ENCODE results near the gene BSG. TPM values are rescaled to one million over a fixed set of nuclear protein-coding genes. Genes with fewer than 3 reads are reported as not detected.

The BSG gene
- total and polyA plus RNA-seq, 9 of the 15 experiments (the other 6 are each of a cell fraction or from before 2014, with no cell fraction given) = 4.6 to 495 (median 187) TPM

DNA sequence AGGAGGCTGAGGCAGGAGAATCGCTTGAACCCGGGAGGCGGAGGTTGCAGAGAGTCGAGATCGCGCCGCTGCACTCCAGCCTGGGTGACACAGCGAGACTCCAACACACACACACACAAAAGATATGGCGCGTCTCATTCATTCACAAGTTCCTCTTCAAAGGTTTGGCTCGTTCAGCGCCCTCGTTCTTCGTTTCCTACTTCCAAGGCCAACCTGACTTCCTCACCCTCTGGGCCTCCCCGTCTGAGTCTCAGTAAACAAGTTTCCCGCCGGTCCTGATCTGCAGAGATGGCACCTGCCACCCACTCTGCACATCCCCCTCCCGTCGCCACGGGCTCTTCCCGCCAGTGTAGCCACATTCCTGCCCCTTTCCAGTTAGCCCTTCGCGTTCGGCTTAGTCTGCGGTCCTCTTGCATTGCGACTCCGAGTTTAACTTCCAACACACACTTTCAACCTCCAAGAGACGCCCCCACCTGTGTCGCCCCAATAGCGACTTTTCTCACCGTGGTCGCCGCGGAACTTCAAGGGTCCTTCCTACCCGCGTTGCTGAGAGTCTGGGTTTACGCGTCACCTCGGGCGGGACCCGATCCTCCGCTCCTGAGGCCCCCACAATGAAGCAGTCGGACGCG lies 1.3 kb upstream of the BSG start (continued):
- TF ChIP-seq, protein P1, sequence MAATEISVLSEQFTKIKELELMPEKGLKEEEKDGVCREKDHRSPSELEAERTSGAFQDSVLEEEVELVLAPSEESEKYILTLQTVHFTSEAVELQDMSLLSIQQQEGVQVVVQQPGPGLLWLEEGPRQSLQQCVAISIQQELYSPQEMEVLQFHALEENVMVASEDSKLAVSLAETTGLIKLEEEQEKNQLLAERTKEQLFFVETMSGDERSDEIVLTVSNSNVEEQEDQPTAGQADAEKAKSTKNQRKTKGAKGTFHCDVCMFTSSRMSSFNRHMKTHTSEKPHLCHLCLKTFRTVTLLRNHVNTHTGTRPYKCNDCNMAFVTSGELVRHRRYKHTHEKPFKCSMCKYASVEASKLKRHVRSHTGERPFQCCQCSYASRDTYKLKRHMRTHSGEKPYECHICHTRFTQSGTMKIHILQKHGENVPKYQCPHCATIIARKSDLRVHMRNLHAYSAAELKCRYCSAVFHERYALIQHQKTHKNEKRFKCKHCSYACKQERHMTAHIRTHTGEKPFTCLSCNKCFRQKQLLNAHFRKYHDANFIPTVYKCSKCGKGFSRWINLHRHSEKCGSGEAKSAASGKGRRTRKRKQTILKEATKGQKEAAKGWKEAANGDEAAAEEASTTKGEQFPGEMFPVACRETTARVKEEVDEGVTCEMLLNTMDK (IDR thresholded peaks at IDR 0.05; ENCODE audit: borderline replicate concordance, insufficient read depth, low read depth, low read length, poor library complexity, severe bottlenecking) = no peak
- TF ChIP-seq, protein P2, sequence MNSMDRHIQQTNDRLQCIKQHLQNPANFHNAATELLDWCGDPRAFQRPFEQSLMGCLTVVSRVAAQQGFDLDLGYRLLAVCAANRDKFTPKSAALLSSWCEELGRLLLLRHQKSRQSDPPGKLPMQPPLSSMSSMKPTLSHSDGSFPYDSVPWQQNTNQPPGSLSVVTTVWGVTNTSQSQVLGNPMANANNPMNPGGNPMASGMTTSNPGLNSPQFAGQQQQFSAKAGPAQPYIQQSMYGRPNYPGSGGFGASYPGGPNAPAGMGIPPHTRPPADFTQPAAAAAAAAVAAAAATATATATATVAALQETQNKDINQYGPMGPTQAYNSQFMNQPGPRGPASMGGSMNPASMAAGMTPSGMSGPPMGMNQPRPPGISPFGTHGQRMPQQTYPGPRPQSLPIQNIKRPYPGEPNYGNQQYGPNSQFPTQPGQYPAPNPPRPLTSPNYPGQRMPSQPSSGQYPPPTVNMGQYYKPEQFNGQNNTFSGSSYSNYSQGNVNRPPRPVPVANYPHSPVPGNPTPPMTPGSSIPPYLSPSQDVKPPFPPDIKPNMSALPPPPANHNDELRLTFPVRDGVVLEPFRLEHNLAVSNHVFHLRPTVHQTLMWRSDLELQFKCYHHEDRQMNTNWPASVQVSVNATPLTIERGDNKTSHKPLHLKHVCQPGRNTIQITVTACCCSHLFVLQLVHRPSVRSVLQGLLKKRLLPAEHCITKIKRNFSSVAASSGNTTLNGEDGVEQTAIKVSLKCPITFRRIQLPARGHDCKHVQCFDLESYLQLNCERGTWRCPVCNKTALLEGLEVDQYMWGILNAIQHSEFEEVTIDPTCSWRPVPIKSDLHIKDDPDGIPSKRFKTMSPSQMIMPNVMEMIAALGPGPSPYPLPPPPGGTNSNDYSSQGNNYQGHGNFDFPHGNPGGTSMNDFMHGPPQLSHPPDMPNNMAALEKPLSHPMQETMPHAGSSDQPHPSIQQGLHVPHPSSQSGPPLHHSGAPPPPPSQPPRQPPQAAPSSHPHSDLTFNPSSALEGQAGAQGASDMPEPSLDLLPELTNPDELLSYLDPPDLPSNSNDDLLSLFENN (IDR thresholded peaks at IDR 0.05; ENCODE audit: low read depth in 2 of 2, low read length in 2 of 2) = no peak
- TF ChIP-seq SP2 (IDR thresholded peaks at IDR 0.05; ENCODE audit: extremely low read depth, low read depth, low read length, poor library complexity, severe bottlenecking) (no peak), ZFX (CRISPR knock-in tag; IDR thresholded peaks at IDR 0.05) (peak; percentile 72), CBX1 (IDR thresholded peaks at IDR 0.05; ENCODE audit: low read depth) (no peak), MBD2 (IDR thresholded peaks at IDR 0.05; ENCODE audit: borderline replicate concordance, low read depth) (no peak), CREB1 (IDR thresholded peaks at IDR 0.05) (no peak; the same call in 1 of the 2 replicates), CREB1 (CRISPR knock-in tag; IDR thresholded peaks at IDR 0.05) (peak; percentile 37; the same call in 1 of the 2 replicates), ZNF232 (CRISPR knock-in tag; IDR thresholded peaks at IDR 0.05) (no peak), U2AF2 (optimal IDR thresholded peaks at IDR 0.05; ENCODE audit: low read depth, low read length) (no peak), CTBP1 (IDR thresholded peaks at IDR 0.05; ENCODE audit: borderline replicate concordance) (peak; percentile 39; the same call in 1 of the 2 replicates), ZKSCAN3 (CRISPR knock-in tag; IDR thresholded peaks at IDR 0.05) (no peak), ZNF354B (CRISPR knock-in tag; IDR thresholded peaks at IDR 0.05) (no peak), PHF8 (IDR thresholded peaks at IDR 0.05; ENCODE audit: borderline replicate concordance, low read length) (peak; percentile 27; the same call in 1 of the 2 replicates), ETV5 (CRISPR knock-in tag; IDR thresholded peaks at IDR 0.05; ENCODE audit: low read depth) (no peak), MTA3 (IDR thresholded peaks at IDR 0.05; ENCODE audit: borderline replicate concordance) (peak; percentile 56; the same call in 1 of the 2 replicates), E2F3 (CRISPR knock-in tag; IDR thresholded peaks at IDR 0.05) (peak; percentile 54; the same call in 1 of the 2 replicates)
- TF ChIP-seq, protein P3, sequence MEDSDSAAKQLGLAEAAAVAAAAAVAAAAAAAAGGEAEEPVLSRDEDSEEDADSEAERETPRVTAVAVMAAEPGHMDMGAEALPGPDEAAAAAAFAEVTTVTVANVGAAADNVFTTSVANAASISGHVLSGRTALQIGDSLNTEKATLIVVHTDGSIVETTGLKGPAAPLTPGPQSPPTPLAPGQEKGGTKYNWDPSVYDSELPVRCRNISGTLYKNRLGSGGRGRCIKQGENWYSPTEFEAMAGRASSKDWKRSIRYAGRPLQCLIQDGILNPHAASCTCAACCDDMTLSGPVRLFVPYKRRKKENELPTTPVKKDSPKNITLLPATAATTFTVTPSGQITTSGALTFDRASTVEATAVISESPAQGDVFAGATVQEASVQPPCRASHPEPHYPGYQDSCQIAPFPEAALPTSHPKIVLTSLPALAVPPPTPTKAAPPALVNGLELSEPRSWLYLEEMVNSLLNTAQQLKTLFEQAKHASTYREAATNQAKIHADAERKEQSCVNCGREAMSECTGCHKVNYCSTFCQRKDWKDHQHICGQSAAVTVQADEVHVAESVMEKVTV (CRISPR knock-in tag; IDR thresholded peaks at IDR 0.05) = no peak
